Measurements from ENCODE around the gene GOLGA8F. TPM values are rescaled to one million over a fixed set of nuclear protein-coding genes. Genes with fewer than 3 reads are reported as not detected.
"Not testable (repeated sequence)": the region's sequence is repeated elsewhere in the genome, so short reads cannot be mapped to it uniquely, and the experiment has no call there.

Gene GOLGA8F
- total RNA-seq, 1 experiment from 2014 or later: not detected

- H3K9me3 ChIP-seq (ENCODE audit: insufficient read depth, low read depth); CTCF ChIA-PET; DNase-seq; H3K27me3 ChIP-seq (ENCODE audit: insufficient read depth, low read depth); H3K79me2 ChIP-seq (ENCODE audit: low read depth); H3F3A ChIP-seq (ENCODE audit: insufficient read depth, low read depth); H4K20me1 ChIP-seq (ENCODE audit: insufficient read depth); H3K36me3 ChIP-seq (ENCODE audit: low read depth); H2AFZ ChIP-seq; H3K9me2 ChIP-seq (ENCODE audit: insufficient read depth); BruUV-seq (replicated peaks); POLR2A ChIA-PET (ENCODE audit: unreplicated experiment); H3K27ac ChIP-seq; H3K4me3 ChIP-seq; H3K4me1 ChIP-seq (replicated peaks; ENCODE audit: insufficient read depth); intact Hi-C loops (cut with micrococcal nuclease; ENCODE audit: unreplicated experiment); H3K4me2 ChIP-seq: not testable (repeated sequence)
These were observed 57.1 kb downstream of the GOLGA8F start for GRCh38 chr15:28435594-28435993.

Small RNA genes within 50 kb of the gene (microRNA-seq; reads per million reads assigned to microRNA genes)
- not detected for gene MIR4509-2 (ENCODE audit: borderline number of aligned reads, borderline replicate concordance)

Other genes with a start within 250 kb of the GOLGA8F start
- gene HERC2, start 56.5 kb upstream of the GOLGA8F start, total RNA-seq (2021): 49.7 and 56.6 TPM in 2 replicates
- gene GOLGA6L24, start 20.6 kb upstream of the GOLGA8F start, total RNA-seq (2021): not detected in 2 replicates
- gene GOLGA8G, start 154.3 kb downstream of the GOLGA8F start, total RNA-seq (2021): not detected in 2 replicates
- gene GOLGA6L25, start 174.9 kb downstream of the GOLGA8F start, total RNA-seq (2021): not detected in 2 replicates

Data from PC-9 (cell line).